PC-9 (cell line): ENCODE measurements around the gene RSAD1. TPM values are rescaled to one million over a fixed set of nuclear protein-coding genes. Genes with fewer than 3 reads are reported as not detected.

ENCODE experiments used
- BruUV-seq: library from RNA; stranded (reverse); fragments of 400-500 nt; replicated peaks from 2 replicates; lab custom pipeline; 2021; lab: Mats Ljungman, UMichigan
- CTCF ChIA-PET: fragments of 300-600 bp; sonication (Branson Sonifier 250); formaldehyde crosslinking; loops from one replicate; lab custom pipeline; 2022; ENCODE audit warnings: antibody characterized with exemption; lab: Charles Lee
- POLR2A ChIA-PET: fragments of 300-600 bp; sonication (Branson Sonifier 250); formaldehyde crosslinking; loops from one replicate; lab custom pipeline; 2022; ENCODE audit warnings: antibody characterized with exemption; ENCODE audit not compliant: unreplicated experiment; lab: Charles Lee
- DNase-seq, 2 experiments: peaks; one replicate each; pipeline versions ENCODE4 v3.0.0 to v3.0.0-alpha.2; 2015 to 2022; ENCODE audit warnings: mixed read lengths in 1 of 2
- H2AFZ ChIP-seq: fragments of 200-600 bp; sonication (generic); 2 replicates; pipeline ENCODE4 v1.8.1; 2017; ENCODE audit warnings: antibody characterized with exemption
- H3F3A ChIP-seq: fragments of 200-600 bp; sonication (generic); 2 replicates; pipeline ENCODE4 v1.8.1; 2017; ENCODE audit warnings: antibody characterized with exemption, mild to moderate bottlenecking, low read depth; ENCODE audit not compliant: insufficient read depth
- H3K27ac ChIP-seq: fragments of 200-600 bp; sonication (generic); 2 replicates; pipeline ENCODE4 v1.6.1; 2016; ENCODE audit warnings: mixed run types
- H3K27me3 ChIP-seq: fragments of 200-600 bp; sonication (generic); 2 replicates; pipeline ENCODE4 v1.6.1; 2016; ENCODE audit warnings: low read depth, mixed run types; ENCODE audit not compliant: insufficient read depth
- H3K36me3 ChIP-seq: fragments of 200-600 bp; sonication (generic); 2 replicates; pipeline ENCODE4 v1.6.1; 2016; ENCODE audit warnings: low read depth, mixed run types
- H3K4me1 ChIP-seq: fragments of 200-600 bp; sonication (generic); replicated peaks from 2 replicates; pipeline ENCODE4 v1.6.1; 2016; ENCODE audit warnings: mixed run types; ENCODE audit not compliant: insufficient read depth
- H3K4me2 ChIP-seq: fragments of 200-600 bp; sonication (generic); 2 replicates; pipeline ENCODE4 v1.6.1; 2017; ENCODE audit warnings: mixed run types
- H3K4me3 ChIP-seq: fragments of 200-600 bp; sonication (generic); 2 replicates; pipeline ENCODE4 v1.6.1; 2016; ENCODE audit warnings: mixed run types
- H3K79me2 ChIP-seq: fragments of 200-600 bp; sonication (generic); 2 replicates; pipeline ENCODE4 v1.6.1; 2017; ENCODE audit warnings: low read depth, mixed run types
- H3K9me2 ChIP-seq: fragments of 200-600 bp; sonication (generic); 2 replicates; pipeline ENCODE4 v1.8.1; 2017; ENCODE audit warnings: mild to moderate bottlenecking; ENCODE audit not compliant: insufficient read depth
- H3K9me3 ChIP-seq: fragments of 200-600 bp; sonication (generic); 2 replicates; pipeline ENCODE4 v1.8.1; 2016; ENCODE audit warnings: low read depth; ENCODE audit not compliant: insufficient read depth
- H4K20me1 ChIP-seq: fragments of 200-600 bp; sonication (generic); 2 replicates; pipeline ENCODE4 v1.8.1; 2017; ENCODE audit not compliant: insufficient read depth
- CTCF ChIP-seq: fragments of 200-600 bp; sonication (generic); conservative IDR thresholded peaks from 2 replicates; pipeline ENCODE4 v1.6.1; 2017; ENCODE audit warnings: mixed run types, antibody characterized with exemption, mild to moderate bottlenecking, moderate library complexity
- EZH2 ChIP-seq: fragments of 200-600 bp; sonication (generic); IDR thresholded peaks from 2 replicates; pipeline ENCODE4 v1.8.0; 2017; ENCODE audit warnings: antibody characterized with exemption, low read depth
- intact Hi-C: fragments of 100-400 bp; cut with micrococcal nuclease; formaldehyde crosslinking; loops from one replicate; pipeline ENCODE4 v1.10.0; 2022; ENCODE audit not compliant: unreplicated experiment
- total RNA-seq: library from RNA; stranded (reverse); gene quantifications from 2 replicates; pipeline ENCODE4 v1.2.3, GENCODE V29; 2021

RSAD1 gene
- total RNA-seq, 1 experiment from 2014 or later, result 15.1 TPM

GRCh38 chr17:50517011-50517410 lies 38.4 kb downstream of the RSAD1 start:
- no peak overlapping the region for H2AFZ ChIP-seq
- no peak overlapping the region for H3K4me3 ChIP-seq
- BruUV-seq, result no TSS peak
- POLR2A ChIA-PET, result interaction anchor here (0.5 to 0.6 kb wide), 2 partner anchors 16 to 23 kb away, joined by 4 to 5 read pairs; no protein-coding TSS in a partner anchor
- H3K27ac ChIP-seq, result no peak overlapping the region
- CTCF ChIA-PET, result no interaction called here
- TF ChIP-seq CTCF (no peak), EZH2 (no peak)
- H3K9me2 ChIP-seq, result no peaks in the 10 kb centered on the region
- no peaks in the 10 kb centered on the region for H3K27me3 ChIP-seq
- H3K79me2 ChIP-seq, result no peaks in the 10 kb centered on the region
- H3K4me2 ChIP-seq, result no peak overlapping the region
- peaks cover 15% of the 10 kb centered on the region for H3K4me1 ChIP-seq
- intact Hi-C loops, result no loop called here
- H3K36me3 ChIP-seq, result no peaks in the 10 kb centered on the region
- no peaks in the 10 kb centered on the region for H4K20me1 ChIP-seq
- H3F3A ChIP-seq, result peaks cover 17% of the 10 kb centered on the region
- DNase-seq, result no peak
- H3K9me3 ChIP-seq, result no peaks in the 10 kb centered on the region

GRCh38 chr17:50517504-50518383 lies 39.1 kb downstream of the RSAD1 start:
- H3K27ac ChIP-seq, result no peak overlapping the region
- no peak for TF ChIP-seq EZH2
- no peak for TF ChIP-seq CTCF
- CTCF ChIA-PET, result no interaction called here
- H3K4me1 ChIP-seq, result peaks cover 9% of the 10 kb centered on the region
- H3F3A ChIP-seq, result peaks cover 14% of the 10 kb centered on the region
- no peak overlapping the region for H2AFZ ChIP-seq
- no peaks in the 10 kb centered on the region for H3K9me3 ChIP-seq
- intact Hi-C loops, result no loop called here
- H3K27me3 ChIP-seq, result no peaks in the 10 kb centered on the region
- no peak overlapping the region for H3K4me2 ChIP-seq
- no TSS peak for BruUV-seq
- no peak overlapping the region for H3K4me3 ChIP-seq
- H3K9me2 ChIP-seq, result no peaks in the 10 kb centered on the region
- no peak for DNase-seq
- H3K79me2 ChIP-seq, result no peaks in the 10 kb centered on the region
- H3K36me3 ChIP-seq, result no peaks in the 10 kb centered on the region
- H4K20me1 ChIP-seq, result no peaks in the 10 kb centered on the region
- POLR2A ChIA-PET, result interaction anchor here (0.5 kb wide), 1 partner anchor 24 kb away, joined by 4 read pairs; no protein-coding TSS in a partner anchor

- no peak overlapping the region for H3K4me2 ChIP-seq
- H3K9me3 ChIP-seq, result no peaks in the 10 kb centered on the region
- no TSS peak for BruUV-seq
- no peaks in the 10 kb centered on the region for H3K9me2 ChIP-seq
- DNase-seq, result no peak
- H3K36me3 ChIP-seq, result no peaks in the 10 kb centered on the region
- ChIA-PET CTCF (no interaction called here), POLR2A (interaction anchor here (0.7 kb wide), 1 partner anchor 238 kb away, joined by 4 read pairs; no protein-coding TSS in a partner anchor)
- intact Hi-C loops, result no loop called here
- H3K4me3 ChIP-seq, result no peak overlapping the region
- H3K79me2 ChIP-seq, result no peaks in the 10 kb centered on the region
- H3K27ac ChIP-seq, result no peak overlapping the region
- H4K20me1 ChIP-seq, result no peaks in the 10 kb centered on the region
- H2AFZ ChIP-seq, result no peak overlapping the region
- no peak for TF ChIP-seq EZH2
- TF ChIP-seq CTCF, result no peak
- H3K4me1 ChIP-seq, result peaks cover 9% of the 10 kb centered on the region
- peaks cover 14% of the 10 kb centered on the region for H3F3A ChIP-seq
- no peaks in the 10 kb centered on the region for H3K27me3 ChIP-seq
These were observed 39.8 kb downstream of the RSAD1 start for GRCh38 chr17:50518384-50519023.
